GM04503 (cell line): ENCODE measurements around the gene PTP4A2.

Experiments used
- DNase-seq: peaks from one replicate; pipeline ENCODE4 v3.0.0-alpha.2; 2012; ENCODE audit warnings: low read depth

The PTP4A2 gene

GRCh38 chr1:31886866-31887265 lies 51.3 kb downstream of the PTP4A2 start:
- no peak for DNase-seq

DNA sequence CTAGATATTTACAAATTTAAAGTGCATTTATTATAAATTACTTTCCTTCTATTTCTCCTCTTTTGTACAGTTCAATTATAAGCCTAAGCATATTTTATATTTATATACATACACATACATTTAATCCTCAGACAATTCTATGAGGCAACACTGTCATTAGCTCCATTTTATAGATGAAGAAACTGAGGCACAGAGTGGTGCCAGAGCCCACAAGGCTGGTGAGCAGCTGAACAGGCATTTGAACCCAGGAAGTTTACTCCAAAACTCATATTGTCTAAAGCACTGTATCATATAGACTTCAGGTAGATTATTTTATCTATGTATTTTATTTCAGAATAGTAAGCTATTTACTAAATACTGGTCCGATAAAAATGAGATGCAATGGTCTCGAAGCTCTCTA lies 52.3 kb downstream of the PTP4A2 start:
- DNase-seq: no peak

DNA sequence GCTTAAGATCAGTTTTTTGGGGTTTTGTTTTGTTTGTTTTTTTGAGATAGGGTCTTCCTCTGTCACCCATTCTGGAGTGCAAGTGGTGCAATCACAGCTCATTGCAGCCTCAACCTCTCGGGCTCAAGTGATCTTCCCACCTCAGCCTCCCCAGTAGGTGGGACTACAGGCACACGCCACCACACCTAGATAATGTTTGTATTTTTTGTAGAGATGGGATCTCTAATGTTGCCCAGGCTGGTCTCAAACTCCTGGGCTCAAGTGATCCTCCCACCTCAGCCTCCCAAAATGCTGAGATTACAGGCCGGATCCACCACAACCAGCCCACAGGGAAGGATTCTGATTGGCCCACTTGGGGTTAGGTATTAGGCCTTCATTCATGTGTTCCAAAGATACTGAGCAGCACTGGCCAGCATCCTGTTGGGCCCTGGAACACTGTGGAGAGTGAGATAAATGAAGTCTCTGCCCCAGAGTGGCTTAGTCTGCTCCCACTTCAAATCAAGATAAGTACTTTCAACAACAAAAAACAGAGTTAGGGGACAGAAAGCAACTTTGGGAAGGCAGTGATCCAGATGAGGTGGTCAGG lies 54.7 kb downstream of the PTP4A2 start:
- no peak for DNase-seq

GRCh38 chr1:31881688-31882000 lies 56.5 kb downstream of the PTP4A2 start:
- DNase-seq: no peak

- DNase-seq: no peak
Measured at GRCh38 chr1:31880957-31881687, 57.0 kb downstream of the PTP4A2 start.

- no peak for DNase-seq
Measured at GRCh38 chr1:31879981-31880608, 58.1 kb downstream of the PTP4A2 start.

- DNase-seq: no peak
Measured at GRCh38 chr1:31878058-31878457, 60.1 kb downstream of the PTP4A2 start.

- no peak for DNase-seq
Measured at GRCh38 chr1:31877544-31877943, 60.6 kb downstream of the PTP4A2 start.

DNA sequence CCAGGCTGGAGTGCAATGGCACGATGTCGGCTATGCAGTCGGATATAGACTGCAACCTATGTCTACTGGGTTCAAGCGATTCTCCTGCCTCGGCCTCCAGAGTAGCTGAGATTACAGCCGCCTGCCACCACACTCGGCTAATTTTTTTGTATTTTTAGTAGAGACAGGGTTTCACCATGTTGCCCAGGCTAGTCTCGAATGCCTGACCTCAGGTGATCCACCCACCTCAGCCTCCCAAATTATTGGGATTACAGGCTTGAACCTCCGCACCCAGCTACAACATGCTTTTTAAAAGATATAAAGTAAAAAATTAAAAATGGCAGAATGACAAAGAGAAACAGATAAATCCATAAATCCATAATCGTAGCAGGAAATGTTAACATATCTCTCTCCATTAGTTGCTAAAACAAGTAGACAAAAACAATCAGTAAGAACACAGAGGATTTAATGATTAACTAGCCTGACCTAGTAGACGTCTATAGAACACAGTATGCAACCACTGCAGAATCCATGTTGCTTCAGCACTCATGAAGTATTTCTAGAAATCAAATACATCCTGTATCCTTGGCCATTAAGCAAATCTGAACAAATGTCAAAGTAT lies 62.4 kb downstream of the PTP4A2 start:
- DNase-seq: no peak

- DNase-seq: no peak
Measured at GRCh38 chr1:31874942-31875341, 63.2 kb downstream of the PTP4A2 start.

DNA sequence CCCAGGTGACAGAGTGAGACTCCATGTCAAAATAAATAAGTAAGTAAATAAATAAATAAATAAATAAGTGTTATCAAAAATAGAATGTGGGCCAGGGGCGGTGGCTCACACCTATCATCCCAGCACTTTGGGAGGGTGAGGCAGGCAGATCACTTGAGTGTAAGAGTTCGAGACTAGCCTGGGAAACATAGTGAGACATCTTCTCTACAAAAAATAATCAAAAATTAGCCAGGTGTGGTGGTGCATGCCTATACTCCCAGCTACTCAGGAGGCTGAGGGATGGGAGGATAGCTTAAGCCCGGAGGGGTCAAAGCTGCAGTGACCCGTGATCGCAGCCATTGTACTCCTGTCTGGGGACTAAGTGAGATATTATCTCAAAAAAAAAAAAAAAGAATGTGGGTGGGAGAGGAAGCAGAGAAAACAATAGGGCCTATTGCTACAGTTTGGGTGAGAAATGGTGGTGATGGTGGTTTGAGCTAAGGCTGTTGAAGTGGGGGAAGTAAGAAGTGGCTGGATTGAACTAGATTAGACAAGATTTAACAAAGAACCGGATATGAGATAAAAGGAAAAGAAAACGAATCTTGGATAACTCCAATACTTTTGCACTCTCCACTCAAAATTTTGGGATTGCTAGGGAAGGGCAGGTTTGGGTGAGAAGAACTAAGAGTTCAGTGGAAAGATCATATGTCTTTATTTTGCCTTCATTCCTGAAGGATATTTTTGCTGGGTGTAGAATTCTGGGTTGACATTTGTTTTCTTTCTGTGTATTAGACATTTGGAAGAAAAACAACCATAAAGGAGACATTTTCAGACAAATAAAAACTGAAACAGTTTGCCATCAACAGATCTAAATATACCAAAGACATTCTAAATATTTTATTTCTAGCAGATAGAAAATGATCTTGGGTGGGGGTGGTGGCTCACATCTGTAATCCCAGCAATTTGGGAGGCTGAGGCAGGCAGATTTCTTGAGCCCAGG lies 65.2 kb downstream of the PTP4A2 start:
- no peak for DNase-seq

- no peak for DNase-seq
Measured at GRCh38 chr1:31871703-31872102, 66.5 kb downstream of the PTP4A2 start.

DNA sequence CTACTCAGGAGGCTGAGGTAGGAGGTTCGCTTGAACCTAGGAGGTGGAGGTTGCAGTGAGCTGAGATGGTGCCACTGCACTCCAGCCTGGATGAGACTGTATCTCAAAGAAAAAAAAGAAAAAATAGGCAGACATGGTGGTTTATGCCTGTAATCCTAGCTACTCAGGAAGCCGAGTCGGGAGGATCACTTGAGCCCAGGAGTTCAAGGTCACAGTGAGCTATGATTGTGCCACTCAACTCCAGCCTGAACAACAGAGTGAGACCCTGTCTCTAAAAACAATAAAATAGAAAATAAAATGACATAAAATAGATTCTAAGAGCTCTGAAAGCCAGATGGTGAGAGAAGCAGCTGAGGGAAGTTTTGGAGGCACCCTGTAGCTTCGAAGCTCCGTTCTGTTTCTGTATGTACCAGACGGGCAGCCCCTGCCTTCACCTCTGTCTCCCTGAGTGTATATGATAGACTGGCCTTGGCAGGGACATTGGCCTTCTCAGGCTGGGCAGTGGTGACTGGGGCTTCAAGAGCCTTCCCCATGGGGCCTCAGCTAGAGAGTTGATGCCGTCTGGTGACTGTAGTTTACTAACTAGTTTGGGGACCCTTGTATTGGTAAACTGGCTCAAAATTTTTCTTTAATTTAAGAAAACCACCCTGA lies 68.0 kb downstream of the PTP4A2 start:
- DNase-seq: no peak

GRCh38 chr1:31869449-31869848 lies 68.7 kb downstream of the PTP4A2 start:
- DNase-seq: no peak

DNA sequence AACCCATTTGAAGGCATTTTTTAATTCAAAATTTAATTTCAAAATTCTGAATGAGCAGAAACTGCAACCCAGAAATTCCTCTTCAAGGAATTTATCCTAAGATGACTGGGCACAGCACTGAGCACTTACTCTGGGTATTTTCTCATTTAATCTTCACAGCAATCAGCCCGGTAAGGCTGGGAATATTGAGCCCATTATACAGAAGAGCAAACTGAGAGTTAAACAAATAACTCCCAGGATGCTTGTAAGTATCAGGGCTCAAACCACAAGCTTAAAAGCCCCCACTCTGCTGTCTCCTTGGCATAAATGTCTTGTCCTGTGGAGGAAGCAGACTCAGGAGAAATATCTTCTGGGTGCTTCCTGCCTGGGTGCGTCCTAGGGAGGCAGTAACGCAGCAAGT lies 69.3 kb downstream of the PTP4A2 start:
- DNase-seq: no peak

DNA sequence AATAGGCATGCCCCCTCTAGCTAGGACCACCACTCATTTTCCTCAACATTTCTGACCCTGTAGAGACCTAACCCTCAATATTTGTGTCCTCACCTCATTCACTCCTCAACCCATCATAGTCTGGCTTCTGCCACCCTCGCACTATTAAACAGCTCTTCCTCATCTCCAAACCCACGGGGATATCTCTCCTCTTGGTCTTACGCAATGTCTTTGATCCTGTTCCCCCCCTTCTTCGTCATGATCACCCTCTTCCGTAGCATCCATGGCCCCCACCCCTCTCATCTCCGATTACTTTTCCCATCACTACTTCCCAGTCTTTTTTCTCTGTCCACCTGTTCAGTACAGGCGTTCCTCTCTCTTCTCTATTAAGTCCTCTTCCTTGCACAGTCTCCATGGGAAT lies 70.6 kb downstream of the PTP4A2 start:
- DNase-seq: no peak

GRCh38 chr1:31866450-31867032 lies 71.6 kb downstream of the PTP4A2 start:
- no peak for DNase-seq

- DNase-seq: no peak
Measured at GRCh38 chr1:31865728-31866449, 72.3 kb downstream of the PTP4A2 start.

DNA sequence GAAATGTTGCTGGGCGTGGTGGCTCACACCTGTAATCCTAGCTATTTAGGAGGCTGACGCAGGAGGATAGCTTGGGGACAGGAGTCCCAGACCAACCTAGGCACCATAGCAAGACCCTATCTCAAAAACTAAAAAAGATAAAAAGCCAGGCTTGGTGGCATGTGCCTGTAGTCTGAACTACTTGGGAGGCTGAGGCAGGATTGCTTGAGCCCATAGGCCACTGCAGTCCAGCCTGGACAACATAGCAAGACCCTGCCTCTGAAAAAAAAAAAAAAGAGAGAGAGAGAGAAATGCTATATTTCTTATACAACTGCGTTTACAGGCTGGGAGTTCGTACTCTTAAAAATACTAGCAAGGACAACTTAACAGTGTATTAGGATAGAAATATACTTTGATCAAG lies 76.1 kb downstream of the PTP4A2 start:
- DNase-seq: no peak

GRCh38 chr1:31861346-31861745 lies 76.8 kb downstream of the PTP4A2 start:
- DNase-seq: no peak

GRCh38 chr1:31860581-31860980 lies 77.6 kb downstream of the PTP4A2 start:
- DNase-seq: no peak
